ENCODE results near the gene CYP4F3.
"Not testable (repeated sequence)": the region's sequence is repeated elsewhere in the genome, so short reads cannot be mapped to it uniquely, and the experiment has no call there.

GRCh38 chr19:15650123-15650522 is 9.4 kb downstream of the CYP4F3 start:
- TF ChIP-seq POLR2A, CTCF, EP300, POLR2AphosphoS5 (IDR thresholded peaks at IDR 0.05): not testable (repeated sequence)

Data from gastroesophageal sphincter (tissue), 3 donors.